Measurements from ENCODE around the gene HOTAIR.

The HOTAIR gene

DNA sequence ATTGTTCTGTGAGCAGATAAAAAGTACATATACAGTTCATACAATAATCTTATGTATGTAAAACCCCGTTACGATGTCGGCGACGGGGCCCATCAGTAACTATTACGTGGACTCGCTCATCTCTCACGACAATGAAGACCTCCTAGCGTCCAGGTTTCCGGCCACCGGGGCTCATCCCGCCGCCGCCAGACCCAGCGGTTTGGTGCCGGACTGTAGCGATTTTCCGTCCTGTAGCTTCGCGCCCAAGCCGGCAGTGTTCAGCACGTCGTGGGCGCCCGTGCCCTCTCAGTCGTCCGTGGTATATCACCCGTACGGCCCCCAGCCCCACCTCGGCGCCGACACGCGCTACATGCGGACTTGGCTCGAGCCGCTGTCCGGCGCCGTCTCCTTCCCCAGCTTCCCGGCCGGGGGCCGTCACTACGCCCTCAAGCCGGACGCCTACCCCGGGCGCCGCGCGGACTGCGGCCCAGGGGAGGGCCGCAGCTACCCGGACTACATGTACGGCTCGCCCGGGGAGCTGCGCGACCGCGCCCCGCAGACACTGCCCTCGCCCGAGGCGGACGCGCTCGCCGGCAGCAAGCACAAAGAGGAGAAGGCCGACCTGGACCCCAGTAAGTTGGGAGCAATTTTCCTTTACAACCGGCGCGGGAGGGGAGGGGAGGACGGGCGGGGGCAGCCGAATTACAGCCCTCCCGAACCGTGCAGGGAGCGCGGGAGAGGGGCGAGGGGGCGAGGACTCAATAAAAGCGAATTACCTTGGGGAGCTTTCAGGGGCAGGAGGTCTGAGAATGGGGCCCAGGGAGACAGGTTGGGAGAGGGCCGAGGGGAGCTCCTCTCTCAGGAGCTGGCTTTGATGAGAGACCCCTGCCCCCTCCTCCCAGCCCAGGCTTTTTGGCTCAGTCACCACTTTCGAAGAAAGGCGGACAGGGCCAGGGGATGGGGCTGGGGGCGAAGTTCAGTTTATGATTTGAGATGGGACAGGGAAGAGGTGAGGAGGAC lies 25.7 kb upstream of the HOTAIR start, which contains the start of gene HOXC9:
TSS of gene HOXC9 (plus strand) at position 46 of the 999 bp plus-strand sequence. CDS start at position 74, 28 bp downstream.
- DNase-seq (ENCODE audit: low spot score) = no peak

DNA sequence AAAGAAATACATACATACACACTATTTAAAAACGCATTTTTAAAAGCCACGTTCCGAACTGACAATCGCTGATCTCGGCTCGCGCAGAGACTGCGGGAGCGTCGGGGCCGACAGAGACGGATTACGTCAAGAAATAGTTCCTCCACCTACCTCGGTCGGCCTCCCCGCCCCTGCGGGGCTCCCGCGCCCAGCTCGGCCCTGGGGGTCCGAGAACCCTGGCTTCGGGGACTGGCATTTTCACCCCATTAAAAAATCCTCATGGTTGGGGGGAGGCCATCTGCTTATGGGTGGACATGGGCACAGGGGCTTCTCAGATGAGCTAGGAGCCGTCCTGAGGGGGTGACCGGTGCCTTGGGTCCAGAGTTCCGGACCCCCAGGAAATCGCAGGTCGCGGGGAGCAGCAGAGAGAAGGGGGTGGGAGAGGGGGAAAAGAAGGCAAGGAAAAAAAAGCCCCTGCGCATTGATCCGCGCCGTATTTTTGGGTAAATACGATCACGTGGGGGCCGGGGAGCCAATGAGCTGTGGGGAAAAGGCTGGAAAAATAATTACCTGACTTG lies 24.9 kb upstream of the HOTAIR start:
- no peak for DNase-seq (ENCODE audit: low spot score)

DNA sequence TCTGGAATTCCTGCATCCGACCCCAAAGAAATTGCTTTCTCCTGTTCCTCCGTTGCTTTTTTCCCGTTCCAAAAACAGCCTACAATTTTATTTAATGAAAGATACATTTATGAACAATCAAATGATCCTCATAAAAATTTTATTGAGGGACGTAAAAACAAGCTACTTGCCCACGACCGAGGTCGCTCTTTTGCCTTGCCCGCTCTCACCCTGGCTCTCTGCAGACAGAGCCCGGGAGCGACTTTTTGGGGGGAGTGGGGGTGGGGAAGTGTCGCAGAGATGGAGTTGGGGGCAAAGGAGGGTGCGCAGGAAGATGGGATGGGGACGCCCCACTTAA lies 24.1 kb upstream of the HOTAIR start:
- DNase-seq (ENCODE audit: low spot score) = no peak

DNA sequence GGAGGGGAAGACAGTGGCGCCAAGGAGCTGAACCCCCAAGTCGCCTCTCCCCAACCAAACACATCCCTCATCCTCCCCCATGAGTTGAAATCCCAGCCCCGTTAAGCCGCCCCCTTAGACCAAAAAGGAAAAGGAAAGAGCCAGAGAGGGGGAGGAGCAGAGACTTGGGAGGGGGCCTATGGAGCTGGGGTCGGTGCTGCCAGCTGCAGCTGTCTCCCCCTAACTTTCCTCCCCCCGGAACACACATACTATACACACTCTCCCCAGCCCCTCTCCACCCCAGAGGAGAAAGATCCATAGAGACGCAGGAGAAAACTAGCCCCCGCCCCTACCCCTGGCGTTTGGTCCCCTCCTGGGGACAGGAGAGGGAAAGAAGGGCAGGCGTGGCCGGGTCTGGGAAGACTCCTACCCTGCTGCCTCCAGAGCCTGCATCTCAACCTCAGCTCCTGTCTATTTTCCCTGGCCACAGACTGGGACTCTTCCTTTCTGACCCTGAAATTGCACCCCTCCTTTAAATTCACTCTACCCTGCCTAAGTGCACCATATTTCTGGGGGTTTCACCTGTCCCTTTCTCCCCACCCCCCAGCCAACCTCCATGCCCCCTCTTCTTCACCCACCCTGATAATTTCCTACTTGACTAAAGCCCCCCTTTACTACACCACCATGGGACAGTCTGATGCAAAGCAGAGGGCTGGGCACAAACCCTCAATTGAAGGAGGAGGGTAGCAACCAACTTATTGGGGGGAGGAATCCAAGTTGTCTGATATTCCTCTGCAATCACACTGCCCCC lies 23.6 kb upstream of the HOTAIR start:
- DNase-seq (ENCODE audit: low spot score) = no peak

DNA sequence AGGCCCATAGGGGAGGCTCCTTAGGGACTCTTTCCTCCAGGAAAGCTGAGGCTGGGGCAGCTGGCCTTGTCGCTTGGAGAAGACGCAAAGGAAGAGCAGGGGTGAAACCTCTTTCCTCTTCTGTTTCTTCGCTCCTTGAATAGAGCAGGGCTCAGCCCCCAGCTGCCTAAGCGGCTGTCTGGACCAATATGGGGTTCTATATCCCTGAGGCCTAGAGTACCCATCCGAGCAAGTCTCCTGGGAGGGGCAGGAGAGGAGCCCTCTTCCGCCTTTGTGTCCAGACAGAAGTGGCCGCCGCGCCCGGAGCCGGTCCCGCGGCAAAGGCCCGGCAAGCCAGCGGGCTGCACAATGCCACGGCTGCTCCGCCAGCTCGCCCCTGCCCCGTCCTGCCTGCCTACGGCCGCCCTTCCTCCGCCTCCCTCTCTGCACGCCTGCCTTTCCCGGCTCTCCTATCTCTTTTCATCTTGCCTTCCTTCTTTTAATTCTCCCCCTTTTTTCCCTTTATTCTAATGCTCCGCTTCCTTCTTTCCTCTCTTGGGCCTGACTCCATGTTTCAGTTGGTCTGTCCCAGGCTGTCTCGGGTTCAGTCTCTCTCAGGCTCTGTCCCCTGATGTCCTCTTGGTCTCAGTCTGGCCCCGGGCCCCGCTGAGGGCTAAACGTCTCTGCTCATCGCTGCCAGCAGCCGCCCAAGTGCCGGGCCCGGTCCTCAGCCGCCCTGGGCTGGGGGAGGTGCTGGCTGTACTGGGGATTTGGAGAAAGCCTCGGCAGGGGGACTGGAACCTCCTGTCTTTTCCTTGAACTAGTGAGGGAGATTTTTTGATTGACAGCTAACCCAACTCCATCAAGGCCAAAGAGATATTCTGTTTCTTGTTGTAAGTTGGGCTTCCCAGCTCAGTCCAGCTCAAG lies 22.7 kb upstream of the HOTAIR start:
- no peak for DNase-seq (ENCODE audit: low spot score)

DNA sequence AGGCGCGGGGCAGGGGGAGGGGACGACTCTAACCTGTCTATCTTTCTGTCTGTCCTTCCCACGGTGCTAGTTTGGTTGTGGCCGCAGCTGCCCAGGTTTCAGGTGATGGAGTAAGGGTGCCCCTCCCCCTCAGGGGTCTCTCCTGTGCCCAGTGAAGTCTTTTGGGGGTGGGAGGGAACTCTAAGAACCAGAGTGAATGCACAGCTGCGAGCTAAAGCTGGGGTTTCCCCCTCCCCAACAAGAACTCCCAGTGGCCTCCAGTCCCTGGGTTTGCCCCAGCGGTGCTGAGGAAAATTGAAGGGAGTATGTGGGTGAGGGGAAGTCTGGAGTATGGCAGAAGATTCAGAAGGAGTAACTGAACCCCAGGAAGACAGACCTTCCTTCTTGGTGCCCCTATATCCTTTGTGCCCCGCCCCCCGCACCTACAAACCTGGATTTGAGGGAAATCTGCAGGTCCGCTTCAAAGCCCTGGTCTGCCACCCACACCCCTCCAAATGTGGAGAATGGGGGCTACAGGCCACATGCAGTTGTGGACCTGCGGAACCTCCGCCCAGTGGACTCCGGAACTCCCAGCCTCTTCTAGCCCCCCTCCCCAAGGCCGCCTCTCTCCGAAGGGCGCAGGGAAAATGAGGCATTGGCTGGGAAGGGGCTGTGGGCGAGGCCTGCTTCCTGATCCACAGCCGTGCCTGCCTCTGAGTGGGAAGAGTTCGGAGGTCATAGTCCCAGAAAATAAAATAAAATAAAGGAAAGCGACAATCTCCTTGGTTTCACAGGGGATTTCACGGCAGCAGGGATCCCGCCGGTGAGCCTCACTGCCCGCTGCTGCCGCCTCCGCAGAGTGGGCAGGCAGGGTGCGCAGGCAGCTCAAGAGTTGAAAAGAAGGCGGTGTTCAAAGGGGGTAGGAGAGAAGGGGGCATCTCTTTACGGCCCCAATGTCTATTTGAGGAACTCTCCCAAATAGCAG lies 21.8 kb upstream of the HOTAIR start:
- DNase-seq (ENCODE audit: low spot score) = no peak

DNA sequence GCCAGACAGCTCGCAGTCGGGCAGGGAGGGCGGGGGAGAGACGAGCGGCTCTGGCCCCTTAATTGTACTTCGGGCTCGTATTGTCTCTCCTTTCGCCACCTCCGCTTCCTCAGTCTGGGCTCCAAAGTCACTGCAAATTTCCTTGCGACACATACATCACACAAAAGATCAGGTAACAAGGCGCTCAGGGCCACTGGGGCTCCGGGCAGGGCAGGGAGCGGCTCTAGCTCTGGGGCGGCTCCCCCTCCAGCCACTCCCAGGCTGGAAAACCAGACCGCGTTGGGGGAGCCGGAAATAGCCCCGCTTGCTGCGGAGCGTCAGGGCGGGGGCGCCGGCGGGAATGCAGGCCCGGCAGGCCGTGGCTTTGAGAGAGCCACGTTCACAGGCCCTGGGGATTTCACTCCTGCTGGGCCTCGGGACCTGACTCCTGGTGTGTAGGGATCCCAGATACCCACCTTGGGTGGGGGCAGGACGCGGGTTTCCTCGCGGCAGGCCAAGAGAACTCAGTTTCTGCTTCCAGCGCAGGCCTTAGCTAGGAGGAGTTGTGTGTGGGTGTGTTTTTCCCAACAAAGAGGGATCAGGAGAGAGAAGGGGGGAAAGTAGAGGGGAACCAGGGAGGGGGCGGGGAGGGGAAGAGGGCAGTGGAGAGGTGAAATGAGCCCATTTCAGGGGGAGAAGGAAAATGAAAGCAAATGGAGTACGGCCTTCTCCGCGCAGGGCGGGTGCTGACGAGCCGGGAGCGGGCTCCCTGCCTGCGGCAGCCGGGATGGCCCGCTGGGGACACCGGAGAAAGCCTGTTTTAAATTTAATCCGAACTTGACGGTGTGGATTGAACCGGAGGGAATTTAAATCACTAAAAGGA lies 20.9 kb upstream of the HOTAIR start:
- no peak for DNase-seq (ENCODE audit: low spot score)

DNA sequence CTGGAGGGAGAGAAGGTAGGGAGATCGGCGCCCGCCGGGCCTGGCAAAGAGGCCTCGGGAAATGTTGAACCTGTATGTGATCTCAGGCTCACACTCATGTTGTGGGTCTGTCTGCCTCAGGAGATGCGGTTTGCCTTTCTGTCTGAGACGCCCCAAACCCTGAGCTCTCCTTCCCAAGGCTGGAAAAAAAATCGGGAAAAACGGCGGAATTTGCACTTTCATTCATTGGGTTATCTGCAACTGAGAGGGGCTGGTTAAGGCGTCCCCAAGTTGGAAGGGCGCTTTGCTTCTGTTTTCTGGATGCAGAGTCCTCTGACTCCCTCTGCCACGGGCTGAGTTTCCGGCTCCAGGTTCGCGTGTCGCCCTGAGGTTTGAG lies 20.2 kb upstream of the HOTAIR start:
- DNase-seq (ENCODE audit: low spot score) = no peak

DNA sequence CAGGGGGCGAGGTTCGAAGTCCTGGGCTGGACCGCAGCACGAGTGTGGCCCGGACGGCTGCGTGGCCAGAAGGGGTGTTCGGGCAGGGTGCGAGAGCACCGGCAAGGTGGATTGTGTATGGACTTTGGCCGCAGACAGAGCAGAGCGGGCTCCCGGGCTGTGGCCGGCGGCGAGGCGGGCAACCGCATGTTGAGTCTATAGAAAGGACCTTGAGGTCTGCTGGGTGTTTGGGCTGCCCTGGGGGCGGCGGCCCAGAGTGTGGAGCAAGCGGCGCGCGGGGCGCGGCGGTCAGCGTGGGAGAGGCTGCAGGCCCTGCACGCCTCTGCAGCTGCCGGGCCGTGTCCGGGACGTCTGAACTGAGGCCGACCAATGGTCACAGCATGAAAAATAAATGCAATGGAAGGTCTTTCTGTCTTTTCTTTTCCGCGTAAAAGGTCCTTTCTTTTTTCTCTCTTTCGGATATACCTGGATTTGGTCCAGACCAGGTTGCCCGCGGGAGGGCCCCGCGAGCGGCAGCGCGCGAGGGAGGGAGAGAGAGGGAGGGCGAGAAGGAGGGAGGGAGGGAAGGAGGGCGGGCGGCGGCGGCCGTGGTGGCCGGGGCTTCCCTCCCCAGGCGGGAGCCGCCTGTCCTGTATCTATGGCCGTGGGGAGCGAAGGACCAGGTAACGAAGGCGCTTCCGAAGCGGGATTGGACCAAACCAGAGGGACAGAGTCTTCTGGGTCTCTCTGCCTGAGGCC lies 19.7 kb upstream of the HOTAIR start:
- no peak for DNase-seq (ENCODE audit: low spot score)

DNA sequence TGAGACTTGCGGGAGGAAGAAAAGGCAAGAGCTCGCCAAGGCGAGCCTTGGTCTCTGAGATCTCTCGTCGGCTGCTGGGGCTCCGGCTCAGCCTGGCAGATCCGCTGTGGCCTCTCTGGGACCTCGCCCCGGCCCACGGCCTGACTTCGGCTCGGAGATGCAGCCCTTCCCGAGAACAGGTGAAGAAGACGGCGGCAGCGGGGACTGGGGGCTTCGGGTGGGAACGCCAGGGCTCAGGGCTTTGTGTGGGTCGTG lies 19.2 kb upstream of the HOTAIR start:
- DNase-seq (ENCODE audit: low spot score) = no peak

DNA sequence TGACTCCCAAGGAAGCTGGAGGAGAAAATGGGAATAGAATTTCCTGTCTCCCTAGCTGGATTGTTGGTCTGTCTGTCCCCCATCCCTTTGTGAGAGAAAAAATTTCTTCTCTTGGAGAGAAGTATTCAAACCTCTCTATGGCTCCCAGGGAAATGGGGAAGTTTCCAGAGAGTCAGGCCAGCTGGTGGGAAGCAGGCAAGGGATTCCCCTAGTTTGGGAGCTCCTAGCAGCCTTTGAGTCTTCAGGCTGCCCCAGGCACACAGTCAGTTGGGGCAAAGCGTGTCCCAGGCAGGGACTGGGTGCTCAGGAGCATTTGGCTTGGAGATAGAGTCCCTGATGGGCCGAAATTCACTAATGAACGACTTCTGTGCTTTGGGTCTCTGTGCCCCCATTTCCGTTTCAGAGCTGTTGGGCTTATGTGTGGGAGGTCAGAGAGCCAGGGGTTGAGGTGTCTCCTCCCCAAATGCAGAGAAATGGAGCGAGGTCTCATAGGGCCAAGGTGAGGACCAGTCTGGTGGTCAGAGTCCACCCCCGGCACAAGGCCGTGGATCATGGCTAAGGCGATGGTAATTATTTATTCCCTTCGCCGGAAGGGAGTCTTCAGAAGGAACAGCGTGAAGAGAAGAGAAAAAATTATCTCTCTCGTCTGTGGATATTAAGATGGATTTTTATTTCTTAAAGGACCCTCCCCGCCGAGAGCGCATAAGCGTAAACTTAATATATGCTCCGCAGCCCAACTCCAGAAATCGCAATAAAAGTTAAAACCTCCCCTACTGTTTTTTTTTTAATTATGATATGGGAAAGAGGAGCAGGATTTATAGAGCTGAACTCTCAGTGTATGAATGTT lies 18.6 kb upstream of the HOTAIR start:
- DNase-seq (ENCODE audit: low spot score) = no peak

DNA sequence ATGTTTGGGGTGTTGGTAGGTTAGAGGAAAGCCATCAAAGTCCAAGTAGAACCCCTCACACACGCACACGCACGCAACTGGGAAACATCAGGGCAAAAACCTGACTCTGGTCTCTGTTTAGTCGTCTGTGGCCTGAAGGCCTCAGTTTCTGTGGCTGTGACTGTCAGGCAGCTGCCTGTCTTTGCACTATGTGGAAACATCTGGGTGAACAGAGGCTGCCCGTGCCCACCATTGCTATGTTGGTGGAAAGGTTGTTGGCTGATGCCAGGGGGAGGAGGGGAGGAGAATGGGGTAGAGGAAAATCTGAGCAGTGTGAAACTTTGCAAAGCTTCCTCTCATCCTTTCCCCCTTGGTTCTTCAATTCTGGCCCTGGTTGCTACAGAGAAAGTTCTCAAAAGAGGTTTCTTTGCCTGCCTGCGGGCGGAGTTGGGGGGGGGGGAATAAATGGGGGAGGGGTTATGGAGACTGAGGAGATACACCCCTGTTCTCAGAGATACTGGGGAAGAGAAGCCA lies 17.7 kb upstream of the HOTAIR start:
- no peak for DNase-seq (ENCODE audit: low spot score)

DNA sequence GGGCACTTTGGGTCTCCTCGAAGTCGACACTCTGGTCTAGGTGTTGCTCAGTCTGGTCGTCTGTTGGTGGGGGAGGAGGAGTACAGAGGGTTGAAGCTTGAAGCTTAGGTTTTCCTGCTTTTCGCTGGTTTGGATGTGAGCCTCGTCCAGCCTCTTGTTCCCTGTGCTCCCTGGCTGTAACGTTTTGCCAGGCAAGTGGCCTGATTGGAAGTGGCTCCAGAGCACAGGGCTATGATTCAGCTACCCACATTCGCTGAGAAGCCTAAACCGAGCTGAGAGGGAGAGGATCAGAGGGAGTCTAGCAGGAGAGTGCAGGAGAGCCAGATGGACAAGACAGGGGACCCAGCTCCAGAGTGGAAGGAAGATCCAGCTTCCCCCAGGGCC lies 16.3 kb upstream of the HOTAIR start:
- DNase-seq (ENCODE audit: low spot score) = no peak

DNA sequence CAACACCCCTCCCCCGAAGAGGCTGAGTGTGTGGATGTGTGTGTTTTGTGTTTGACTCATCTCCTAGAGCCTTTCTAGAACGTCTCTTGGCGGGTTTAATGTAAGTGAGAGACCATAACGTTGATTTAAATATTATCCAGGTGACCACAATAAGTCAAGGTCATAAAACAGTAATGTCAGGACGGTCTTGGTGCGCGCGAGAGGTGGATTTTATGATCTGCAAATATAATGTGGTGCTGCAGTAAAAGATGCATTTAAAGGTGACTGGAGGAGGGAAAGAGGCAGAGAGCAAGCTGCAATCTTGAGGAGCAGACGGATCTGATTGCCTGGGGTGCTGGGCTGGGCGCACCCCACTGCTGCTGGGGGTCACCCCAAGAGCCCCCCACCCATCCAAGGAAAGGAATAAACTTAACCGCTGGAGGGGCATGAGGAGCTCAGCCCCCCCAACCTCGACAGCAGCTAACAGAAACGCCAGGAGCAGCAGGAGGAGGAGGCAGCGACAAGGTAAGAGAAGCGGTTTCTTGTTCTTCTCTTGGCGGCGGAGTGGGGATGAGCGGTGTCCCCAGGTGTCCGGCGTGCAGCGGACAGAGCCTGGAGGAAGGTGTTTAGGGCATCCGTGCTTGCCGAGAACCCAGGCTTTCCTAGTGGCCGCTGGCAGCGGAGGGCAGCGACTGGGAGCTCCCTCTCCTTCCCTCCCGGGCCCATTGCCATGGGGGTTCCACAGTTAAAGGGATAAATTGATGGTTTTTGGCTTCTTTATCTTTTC lies 15.7 kb upstream of the HOTAIR start:
- no peak for DNase-seq (ENCODE audit: low spot score)

DNA sequence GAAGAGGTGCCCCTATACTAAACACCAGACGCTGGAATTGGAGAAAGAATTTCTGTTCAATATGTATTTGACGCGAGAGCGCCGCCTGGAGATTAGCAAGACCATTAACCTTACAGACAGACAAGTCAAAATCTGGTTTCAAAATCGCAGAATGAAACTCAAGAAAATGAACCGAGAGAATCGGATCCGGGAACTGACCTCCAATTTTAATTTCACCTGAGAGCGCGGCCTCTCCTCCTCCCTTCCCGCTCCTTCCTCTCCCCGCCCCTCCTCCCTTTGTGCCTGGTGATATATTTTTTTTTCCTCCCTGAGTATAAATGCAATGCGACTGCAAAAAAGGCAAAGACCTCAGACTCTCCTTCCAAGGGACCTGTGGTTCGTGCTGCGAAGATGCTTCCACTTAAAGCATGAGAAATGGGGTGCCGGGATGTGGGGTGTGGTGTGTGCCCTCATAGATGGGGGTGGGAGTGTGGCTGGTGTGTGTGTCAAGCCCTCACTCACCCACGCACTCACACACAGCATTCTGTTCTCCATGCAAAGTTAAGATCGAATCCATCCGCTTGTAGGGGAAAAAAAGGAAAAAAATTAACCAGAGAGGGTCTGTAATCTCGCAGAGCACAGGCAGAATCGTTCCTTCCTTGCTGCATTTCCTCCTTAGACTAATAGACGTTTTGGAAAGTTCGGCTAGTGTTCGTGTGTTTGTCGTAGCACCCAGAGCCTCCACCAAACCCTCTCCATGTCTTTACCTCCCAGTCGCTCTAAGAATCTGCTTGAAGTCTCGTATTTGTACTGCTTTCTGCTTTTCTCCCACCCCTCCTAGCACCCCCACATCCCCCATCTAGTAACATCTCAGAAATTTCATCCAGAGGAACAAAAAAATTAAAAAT lies 14.7 kb upstream of the HOTAIR start:
- DNase-seq (ENCODE audit: low spot score) = no peak

DNA sequence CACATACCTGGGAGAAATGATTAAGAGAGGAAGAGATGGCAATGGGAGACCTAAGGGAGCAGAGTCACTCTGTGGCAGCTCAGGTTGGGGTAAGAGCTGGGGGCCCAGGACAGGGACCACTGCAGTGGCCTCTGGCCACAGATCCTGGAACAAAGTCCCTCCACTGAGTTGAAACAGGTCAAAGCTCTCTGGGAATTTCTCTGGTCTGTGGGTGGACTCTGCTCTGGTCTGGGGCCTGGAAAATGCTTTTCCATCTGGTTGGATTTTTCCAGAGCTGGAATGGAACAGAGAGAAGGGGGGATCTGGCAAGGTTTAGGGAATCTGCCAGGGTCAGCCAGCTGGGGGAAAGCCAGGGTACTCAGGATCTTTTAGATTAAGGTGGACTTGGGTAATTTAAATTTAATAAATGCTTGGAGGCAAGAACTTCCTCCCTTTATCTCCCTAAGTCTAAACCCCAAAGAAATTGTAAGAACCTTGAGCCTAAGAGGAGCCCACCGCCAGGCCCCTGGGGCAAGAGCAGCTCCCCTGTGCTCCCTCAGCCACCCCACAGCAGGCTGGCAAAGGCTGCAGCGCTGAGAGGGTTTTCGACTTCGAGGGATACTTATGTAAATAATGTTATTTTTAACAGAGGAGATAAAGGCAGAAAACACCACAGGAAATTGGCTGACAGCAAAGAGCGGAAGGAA lies 13.9 kb upstream of the HOTAIR start:
- no peak for DNase-seq (ENCODE audit: low spot score)
